Esophagus squamous epithelium (tissue), 4 donors: Measurements from ENCODE around the gene SHISAL1.

Experiments
- POLR2A ChIP-seq, 4 donors: fragments of 450-650 bp; IDR thresholded peaks; one replicate each; pipeline ENCODE4 v1.6.1; 2017; ENCODE audit warnings: antibody characterized with exemption in 4 of 4, mild to moderate bottlenecking in 4 of 4, moderate library complexity in 3 of 4
- TF ChIP-seq, protein P1 (sequence below), 6 experiments: fragments of 450-650 bp in 4 of 6; fragments of 200-600 bp in 2 of 6; sonication (generic) in 2 of 6; IDR thresholded peaks; one replicate each; pipeline ENCODE4 v1.5.1; 2016 to 2019; ENCODE audit warnings: antibody characterized with exemption in 6 of 6, mild to moderate bottlenecking in 4 of 6, moderate library complexity in 4 of 6

DNA sequence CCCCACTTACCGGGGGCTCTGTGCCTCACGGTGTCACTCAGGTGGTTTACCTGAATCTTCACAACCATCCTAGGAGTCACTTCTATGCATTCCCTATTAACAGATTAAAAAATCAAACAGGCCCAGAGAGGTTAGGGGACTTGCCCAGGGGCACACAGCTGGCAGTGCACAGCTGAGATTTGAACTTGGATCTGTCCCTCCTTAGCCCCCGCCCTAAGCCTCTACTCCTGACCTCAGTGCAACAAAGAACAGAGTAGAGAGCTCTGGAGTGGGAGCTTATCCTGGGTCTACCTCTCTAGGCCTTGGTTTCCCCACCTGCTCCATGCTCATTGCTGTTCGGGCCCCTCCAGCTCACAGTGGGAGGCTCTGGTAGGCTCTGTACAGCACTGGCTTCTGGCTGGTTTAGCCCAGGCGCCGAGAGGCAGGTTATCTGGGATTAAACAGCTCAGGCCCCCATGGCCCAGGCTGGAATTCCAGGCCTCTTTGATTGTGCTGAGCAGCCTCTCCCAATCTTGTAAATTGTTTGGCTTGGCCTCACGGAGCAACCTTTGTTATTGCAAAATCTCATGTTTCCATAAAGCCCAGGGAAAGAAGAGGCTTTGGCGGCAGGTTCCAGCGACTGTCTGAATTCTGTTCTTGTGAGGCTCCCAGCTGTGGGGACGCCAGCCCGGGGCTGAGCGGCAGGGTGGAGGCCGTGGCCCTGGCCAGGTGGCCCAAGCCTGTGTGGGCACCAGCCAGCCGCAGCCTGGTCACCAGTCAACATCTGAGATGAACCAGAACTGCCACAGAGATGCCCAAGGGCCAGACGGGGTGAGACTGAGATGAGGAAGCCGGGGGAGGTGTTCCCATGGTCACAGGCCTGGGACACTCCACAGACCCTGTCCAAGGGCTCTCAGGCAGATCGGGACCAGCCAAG, 28.9 kb upstream of the SHISAL1 start:
- TF ChIP-seq, protein P1, sequence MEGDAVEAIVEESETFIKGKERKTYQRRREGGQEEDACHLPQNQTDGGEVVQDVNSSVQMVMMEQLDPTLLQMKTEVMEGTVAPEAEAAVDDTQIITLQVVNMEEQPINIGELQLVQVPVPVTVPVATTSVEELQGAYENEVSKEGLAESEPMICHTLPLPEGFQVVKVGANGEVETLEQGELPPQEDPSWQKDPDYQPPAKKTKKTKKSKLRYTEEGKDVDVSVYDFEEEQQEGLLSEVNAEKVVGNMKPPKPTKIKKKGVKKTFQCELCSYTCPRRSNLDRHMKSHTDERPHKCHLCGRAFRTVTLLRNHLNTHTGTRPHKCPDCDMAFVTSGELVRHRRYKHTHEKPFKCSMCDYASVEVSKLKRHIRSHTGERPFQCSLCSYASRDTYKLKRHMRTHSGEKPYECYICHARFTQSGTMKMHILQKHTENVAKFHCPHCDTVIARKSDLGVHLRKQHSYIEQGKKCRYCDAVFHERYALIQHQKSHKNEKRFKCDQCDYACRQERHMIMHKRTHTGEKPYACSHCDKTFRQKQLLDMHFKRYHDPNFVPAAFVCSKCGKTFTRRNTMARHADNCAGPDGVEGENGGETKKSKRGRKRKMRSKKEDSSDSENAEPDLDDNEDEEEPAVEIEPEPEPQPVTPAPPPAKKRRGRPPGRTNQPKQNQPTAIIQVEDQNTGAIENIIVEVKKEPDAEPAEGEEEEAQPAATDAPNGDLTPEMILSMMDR (IDR thresholded peaks at IDR 0.05), result no peak
- TF ChIP-seq POLR2A (IDR thresholded peaks at IDR 0.05), result no peak
